Osteoblast (primary cell): Measurements from ENCODE around the gene FBXL19. TPM values are rescaled to one million over a fixed set of nuclear protein-coding genes. Genes with fewer than 3 reads are reported as not detected.

ENCODE experiments used
- DNase-seq: peaks from one replicate; pipeline ENCODE4 v3.0.0; 2011; ENCODE audit warnings: low spot score, mixed read lengths; ENCODE audit not compliant: insufficient read length; ENCODE audit errors: missing footprints
- H2AFZ ChIP-seq: 2 replicates; pipeline ENCODE4 v1.6.0; 2011; ENCODE audit warnings: mild to moderate bottlenecking, low read length
- H3K27ac ChIP-seq: 2 replicates; pipeline ENCODE4 v1.5.1; 2011; ENCODE audit warnings: mild to moderate bottlenecking, low read depth, low read length, moderate library complexity
- H3K27me3 ChIP-seq: 2 replicates; pipeline ENCODE4 v1.6.0; 2012; ENCODE audit warnings: mild to moderate bottlenecking, control low read depth, inconsistent platforms, low read length, moderate library complexity; ENCODE audit not compliant: insufficient read depth
- H3K36me3 ChIP-seq: 2 replicates; pipeline ENCODE4 v1.5.1; 2011; ENCODE audit warnings: mild to moderate bottlenecking, low read length, control low read depth, moderate library complexity; ENCODE audit not compliant: insufficient read depth
- H3K4me1 ChIP-seq: 2 replicates; pipeline ENCODE4 v1.5.1; 2011; ENCODE audit warnings: mild to moderate bottlenecking, low read length, control low read depth, moderate library complexity; ENCODE audit not compliant: insufficient read depth
- H3K4me2 ChIP-seq: 2 replicates; pipeline ENCODE4 v1.6.0; 2011; ENCODE audit warnings: mild to moderate bottlenecking, low read length; ENCODE audit not compliant: insufficient read depth
- H3K4me3 ChIP-seq: fragments of 200-600 bp; sonication (generic); 3 replicates; pipeline ENCODE4 v1.5.1; 2012; ENCODE audit warnings: mild to moderate bottlenecking, low read length, inconsistent platforms; ENCODE audit not compliant: insufficient read depth
- H3K79me2 ChIP-seq: 2 replicates; pipeline ENCODE4 v1.6.0; 2012; ENCODE audit warnings: mild to moderate bottlenecking, low read length, control low read depth, inconsistent platforms; ENCODE audit not compliant: insufficient read depth
- H3K9me3 ChIP-seq: 2 replicates; pipeline ENCODE4 v1.5.1; 2011; ENCODE audit warnings: low read depth, low read length, control low read depth
- H4K20me1 ChIP-seq: 2 replicates; pipeline ENCODE4 v1.6.0; 2012; ENCODE audit warnings: mild to moderate bottlenecking, low read length, control low read depth; ENCODE audit not compliant: insufficient read depth
- total RNA-seq: library from RNA; depleted of rRNA; stranded (reverse); fragments of >200 nt; gene quantifications from 2 replicates; pipeline ENCODE4 v1.2.3, GENCODE V29; 2012
- TF ChIP-seq, protein P1 (sequence below): IDR thresholded peaks from 2 replicates; pipeline ENCODE4 v1.5.1; 2011; ENCODE audit warnings: mild to moderate bottlenecking, low read depth, low read length, moderate library complexity; ENCODE audit errors: extremely low read depth

The FBXL19 gene
- total RNA-seq, 1 donor: 14.5 TPM

DNA sequence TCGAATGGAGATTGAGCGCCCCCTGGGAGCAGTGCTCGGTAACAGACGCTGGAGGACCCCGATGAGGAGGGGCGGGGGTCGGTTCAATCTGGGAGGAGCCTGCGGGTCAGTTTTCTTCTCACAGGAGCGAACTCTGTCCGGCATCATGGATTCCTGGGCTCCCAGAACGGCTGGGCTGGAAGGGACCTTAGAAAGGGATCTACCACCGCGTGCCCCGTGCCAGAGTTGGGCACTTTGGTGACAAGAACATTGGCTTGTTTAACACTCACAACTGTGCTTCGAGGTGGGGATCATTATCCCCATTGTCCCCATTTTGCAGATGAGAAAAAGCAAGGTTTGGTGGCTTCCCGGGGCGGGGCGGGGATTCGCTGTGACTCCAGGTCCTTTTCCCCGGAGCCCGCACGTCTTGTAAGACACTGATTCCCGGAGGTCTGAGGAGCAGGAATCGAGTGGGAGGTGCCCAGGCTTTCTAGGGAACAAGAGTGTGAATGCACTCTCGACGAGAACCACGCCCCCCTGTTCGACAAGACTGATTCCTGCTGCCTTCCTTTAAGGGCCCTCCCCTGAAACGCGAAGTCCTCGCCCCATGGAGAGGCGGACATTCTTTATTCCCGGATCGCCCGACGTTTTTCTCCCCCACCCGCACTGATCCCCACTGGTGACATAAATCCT lies 1.5 kb upstream of the FBXL19 start:
- peaks cover 11% of the 10 kb centered on the region for H3K36me3 ChIP-seq
- H3K4me3 ChIP-seq: peak overlapping the region; percentile 76
- TF ChIP-seq, protein P1, sequence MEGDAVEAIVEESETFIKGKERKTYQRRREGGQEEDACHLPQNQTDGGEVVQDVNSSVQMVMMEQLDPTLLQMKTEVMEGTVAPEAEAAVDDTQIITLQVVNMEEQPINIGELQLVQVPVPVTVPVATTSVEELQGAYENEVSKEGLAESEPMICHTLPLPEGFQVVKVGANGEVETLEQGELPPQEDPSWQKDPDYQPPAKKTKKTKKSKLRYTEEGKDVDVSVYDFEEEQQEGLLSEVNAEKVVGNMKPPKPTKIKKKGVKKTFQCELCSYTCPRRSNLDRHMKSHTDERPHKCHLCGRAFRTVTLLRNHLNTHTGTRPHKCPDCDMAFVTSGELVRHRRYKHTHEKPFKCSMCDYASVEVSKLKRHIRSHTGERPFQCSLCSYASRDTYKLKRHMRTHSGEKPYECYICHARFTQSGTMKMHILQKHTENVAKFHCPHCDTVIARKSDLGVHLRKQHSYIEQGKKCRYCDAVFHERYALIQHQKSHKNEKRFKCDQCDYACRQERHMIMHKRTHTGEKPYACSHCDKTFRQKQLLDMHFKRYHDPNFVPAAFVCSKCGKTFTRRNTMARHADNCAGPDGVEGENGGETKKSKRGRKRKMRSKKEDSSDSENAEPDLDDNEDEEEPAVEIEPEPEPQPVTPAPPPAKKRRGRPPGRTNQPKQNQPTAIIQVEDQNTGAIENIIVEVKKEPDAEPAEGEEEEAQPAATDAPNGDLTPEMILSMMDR: peak; percentile 94
- H3K4me1 ChIP-seq: peaks cover 18% of the 10 kb centered on the region
- H3K27ac ChIP-seq: peak overlapping the region; percentile 71
- H3K79me2 ChIP-seq: peaks cover 7% of the 10 kb centered on the region
- peaks cover 9% of the 10 kb centered on the region for H4K20me1 ChIP-seq
- peak overlapping the region; percentile 76 for H3K4me2 ChIP-seq
- DNase-seq: peak; percentile 96
- H2AFZ ChIP-seq: peak overlapping the region; percentile 97
- no peaks in the 10 kb centered on the region for H3K9me3 ChIP-seq
- H3K27me3 ChIP-seq: no peaks in the 10 kb centered on the region

DNA sequence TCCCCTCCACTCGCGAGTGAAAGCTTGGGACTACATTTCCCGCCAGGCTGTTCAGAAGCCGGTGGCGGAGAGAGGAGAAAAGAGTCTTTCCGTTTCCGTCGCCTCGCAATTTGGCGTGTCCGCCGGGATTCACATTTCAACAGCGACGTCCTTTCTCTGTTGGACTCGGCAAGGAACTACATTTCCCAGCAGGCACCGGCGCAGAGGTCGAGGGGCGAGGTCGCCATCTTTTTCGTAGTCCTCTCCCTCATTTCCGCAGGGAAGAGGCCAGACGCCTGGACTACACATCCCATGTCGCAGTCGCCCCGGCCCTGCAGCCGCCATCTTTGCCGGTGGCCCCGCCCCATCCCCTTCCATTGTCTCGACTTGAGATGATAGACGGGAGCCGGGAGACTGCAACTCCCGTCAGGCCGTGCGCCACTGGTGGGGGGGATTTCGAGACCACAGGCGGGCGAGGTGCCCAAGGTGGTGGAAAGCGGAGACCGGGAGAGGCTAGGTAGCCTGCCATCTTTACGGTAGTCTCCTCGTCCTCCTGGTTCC lies 882 bp upstream of the FBXL19 start:
- H3K79me2 ChIP-seq: peaks cover 7% of the 10 kb centered on the region

DNA sequence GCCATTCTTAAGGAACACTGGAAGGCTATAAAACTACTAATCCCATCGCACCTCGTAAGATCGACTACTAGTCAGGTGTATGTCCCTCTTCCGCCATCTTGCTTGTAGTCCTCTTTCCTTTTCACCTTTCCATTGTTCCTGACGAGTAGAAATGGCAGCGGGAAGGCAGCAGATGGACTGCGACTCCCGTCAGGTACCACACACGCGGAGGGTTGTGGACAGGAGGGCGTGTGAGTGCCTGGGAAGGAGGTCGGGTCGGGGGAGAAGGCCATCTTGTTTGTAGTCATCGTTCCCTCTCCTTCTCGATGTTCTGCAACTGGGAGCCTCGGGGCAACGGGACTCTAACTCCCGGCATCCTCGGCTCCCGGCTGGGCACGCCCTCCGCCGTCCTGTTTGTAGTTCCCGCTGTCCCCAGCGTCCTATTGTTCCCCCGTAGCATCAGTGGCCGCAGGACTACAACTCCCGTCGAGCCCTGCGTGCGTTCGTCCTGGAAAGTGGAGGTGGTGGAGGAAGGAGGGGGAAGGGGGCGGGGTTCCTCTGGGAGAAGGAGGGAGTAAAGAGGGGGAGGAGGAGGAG lies 324 bp upstream of the FBXL19 start:
- Histone ChIP-seq H2AFZ (peak overlapping the region; percentile 94), H3K4me1 (peaks cover 18% of the 10 kb centered on the region), H3K36me3 (peaks cover 17% of the 10 kb centered on the region), H4K20me1 (peaks cover 9% of the 10 kb centered on the region), H3K27ac (peak overlapping the region; percentile 77), H3K79me2 (peaks cover 7% of the 10 kb centered on the region), H3K27me3 (no peaks in the 10 kb centered on the region), H3K4me2 (peak overlapping the region; percentile 82), H3K4me3 (peak overlapping the region; percentile 76), H3K9me3 (no peaks in the 10 kb centered on the region)
- TF ChIP-seq, protein P1: no peak
- DNase-seq: peak; percentile 100

More for the DNA sequence above, 882 bp upstream of the FBXL19 start:
- Histone ChIP-seq H3K27me3 (no peaks in the 10 kb centered on the region), H2AFZ (peak overlapping the region; percentile 97), H4K20me1 (peaks cover 9% of the 10 kb centered on the region), H3K4me3 (peak overlapping the region; percentile 76), H3K4me1 (peaks cover 18% of the 10 kb centered on the region), H3K36me3 (peaks cover 17% of the 10 kb centered on the region), H3K9me3 (no peaks in the 10 kb centered on the region), H3K27ac (peak overlapping the region; percentile 77), H3K4me2 (peak overlapping the region; percentile 76)
- DNase-seq: peak; percentile 99
- TF ChIP-seq, protein P1: no peak
